Uterus (tissue), 4 donors: Measurements from ENCODE around the gene TRAPPC14. TPM values are rescaled to one million over a fixed set of nuclear protein-coding genes. Genes with fewer than 3 reads are reported as not detected.
A peak's percentile ranks its signal among the peaks of the same experiment; 100 is the strongest.

Experiments
- DNase-seq, 2 donors: peaks; one replicate each; pipeline ENCODE4 v3.0.0-alpha.2; 2019 to 2020
- H3K27ac ChIP-seq, 2 donors: fragments of 200-600 bp; sonication (generic); 1 replicate in 1 of 2; 2 replicates in 1 of 2; pipeline ENCODE4 v1.5.1; 2016 to 2018
- H3K27me3 ChIP-seq, 2 donors: fragments of 200-600 bp; sonication (generic); one replicate each; pipeline ENCODE4 v1.5.1; 2018 to 2019; ENCODE audit warnings: control low read depth in 1 of 2
- H3K36me3 ChIP-seq, 2 donors: fragments of 200-600 bp; sonication (generic); one replicate each; pipeline ENCODE4 v1.5.1; 2019; ENCODE audit warnings: control low read depth in 1 of 2
- H3K4me1 ChIP-seq, 2 donors: fragments of 200-600 bp; sonication (generic); one replicate each; pipeline ENCODE4 v1.5.1; 2018 to 2019; ENCODE audit warnings: control low read depth in 1 of 2
- H3K4me3 ChIP-seq, 2 donors: fragments of 200-600 bp; sonication (generic); 1 replicate in 1 of 2; 2 replicates in 1 of 2; pipeline ENCODE4 v1.5.1; 2018 to 2019; ENCODE audit warnings: mild to moderate bottlenecking in 1 of 2
- H3K9me3 ChIP-seq, 2 donors: fragments of 200-600 bp; sonication (generic); one replicate each; pipeline ENCODE4 v1.5.1; 2019; ENCODE audit warnings: control low read depth in 1 of 2
- POLR2A ChIP-seq, 2 donors: fragments of 450-650 bp; IDR thresholded peaks; one replicate each; pipeline ENCODE4 v1.6.1; 2016; ENCODE audit warnings: antibody characterized with exemption in 2 of 2, mild to moderate bottlenecking in 1 of 2, moderate library complexity in 1 of 2
- intact Hi-C: fragments of 100-400 bp; cut with DNase I; formaldehyde crosslinking; loops from one replicate; pipeline ENCODE4 v1.15.1; 2023; ENCODE audit warnings: low total_unique reads
- total RNA-seq, 4 donors: library from RNA; depleted of rRNA in 3 of 4; stranded (reverse); fragments of >200 nt in 3 of 4; gene quantifications; one replicate each; pipeline versions ENCODE4 v1.1.0 to v1.2.4, GENCODE V29; 2014 to 2023
- TF ChIP-seq, protein P1 (sequence below), 4 experiments: fragments of 200-600 bp in 2 of 4; fragments of 450-650 bp in 2 of 4; sonication (generic) in 2 of 4; IDR thresholded peaks; one replicate each; pipeline ENCODE4 v1.5.1; 2016 to 2019; ENCODE audit warnings: antibody characterized with exemption in 4 of 4, mild to moderate bottlenecking in 2 of 4, moderate library complexity in 1 of 4
- donor health status: DM: yes; HTN: yes; CAD: no.

TRAPPC14 gene
- total RNA-seq, 4 donors from 2014 or later: 2.8 to 22.3 (median 5.7) TPM

DNA sequence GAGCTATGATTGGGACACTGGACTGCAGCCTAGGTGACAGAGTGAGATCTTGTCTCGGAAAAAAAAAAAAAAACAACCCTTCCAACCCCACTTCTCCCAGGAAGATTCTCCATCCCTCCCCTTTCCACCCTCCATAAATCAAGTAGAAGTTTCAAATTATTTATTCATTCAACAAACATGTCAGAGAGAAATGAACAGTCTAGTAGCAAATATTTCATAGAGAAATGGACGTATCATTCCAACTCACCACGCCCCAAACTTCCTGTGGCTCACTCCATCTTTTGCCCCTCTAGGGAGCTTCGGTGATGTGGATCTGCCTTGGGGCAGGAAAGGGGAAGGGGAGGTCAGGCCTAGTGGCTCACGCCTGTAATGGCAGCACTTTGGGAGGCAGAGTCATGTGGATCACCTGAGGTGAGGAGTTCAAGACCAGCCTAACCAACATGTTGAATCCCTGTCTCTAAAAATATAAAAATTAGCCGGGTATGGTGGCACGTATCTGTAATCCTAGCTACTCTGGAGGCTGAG is 638 bp upstream of the TRAPPC14 start:
- H3K9me3 ChIP-seq: no peaks in the 10 kb centered on the region
- TF ChIP-seq POLR2A (IDR thresholded peaks at IDR 0.05): no peak
- TF ChIP-seq, protein P1, sequence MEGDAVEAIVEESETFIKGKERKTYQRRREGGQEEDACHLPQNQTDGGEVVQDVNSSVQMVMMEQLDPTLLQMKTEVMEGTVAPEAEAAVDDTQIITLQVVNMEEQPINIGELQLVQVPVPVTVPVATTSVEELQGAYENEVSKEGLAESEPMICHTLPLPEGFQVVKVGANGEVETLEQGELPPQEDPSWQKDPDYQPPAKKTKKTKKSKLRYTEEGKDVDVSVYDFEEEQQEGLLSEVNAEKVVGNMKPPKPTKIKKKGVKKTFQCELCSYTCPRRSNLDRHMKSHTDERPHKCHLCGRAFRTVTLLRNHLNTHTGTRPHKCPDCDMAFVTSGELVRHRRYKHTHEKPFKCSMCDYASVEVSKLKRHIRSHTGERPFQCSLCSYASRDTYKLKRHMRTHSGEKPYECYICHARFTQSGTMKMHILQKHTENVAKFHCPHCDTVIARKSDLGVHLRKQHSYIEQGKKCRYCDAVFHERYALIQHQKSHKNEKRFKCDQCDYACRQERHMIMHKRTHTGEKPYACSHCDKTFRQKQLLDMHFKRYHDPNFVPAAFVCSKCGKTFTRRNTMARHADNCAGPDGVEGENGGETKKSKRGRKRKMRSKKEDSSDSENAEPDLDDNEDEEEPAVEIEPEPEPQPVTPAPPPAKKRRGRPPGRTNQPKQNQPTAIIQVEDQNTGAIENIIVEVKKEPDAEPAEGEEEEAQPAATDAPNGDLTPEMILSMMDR (IDR thresholded peaks at IDR 0.05): no peak
- H3K4me3 ChIP-seq: peak overlapping the region; percentile 46 to 82
- no peaks in the 10 kb centered on the region for H3K36me3 ChIP-seq
- intact Hi-C loops: no loop called here
- H3K4me1 ChIP-seq: peaks cover 0 to 8% of the 10 kb centered on the region in 2 donors
- no peaks in the 10 kb centered on the region for H3K27me3 ChIP-seq
- peak overlapping the region; percentile 76 to 88 for H3K27ac ChIP-seq
- no peak for DNase-seq

DNA sequence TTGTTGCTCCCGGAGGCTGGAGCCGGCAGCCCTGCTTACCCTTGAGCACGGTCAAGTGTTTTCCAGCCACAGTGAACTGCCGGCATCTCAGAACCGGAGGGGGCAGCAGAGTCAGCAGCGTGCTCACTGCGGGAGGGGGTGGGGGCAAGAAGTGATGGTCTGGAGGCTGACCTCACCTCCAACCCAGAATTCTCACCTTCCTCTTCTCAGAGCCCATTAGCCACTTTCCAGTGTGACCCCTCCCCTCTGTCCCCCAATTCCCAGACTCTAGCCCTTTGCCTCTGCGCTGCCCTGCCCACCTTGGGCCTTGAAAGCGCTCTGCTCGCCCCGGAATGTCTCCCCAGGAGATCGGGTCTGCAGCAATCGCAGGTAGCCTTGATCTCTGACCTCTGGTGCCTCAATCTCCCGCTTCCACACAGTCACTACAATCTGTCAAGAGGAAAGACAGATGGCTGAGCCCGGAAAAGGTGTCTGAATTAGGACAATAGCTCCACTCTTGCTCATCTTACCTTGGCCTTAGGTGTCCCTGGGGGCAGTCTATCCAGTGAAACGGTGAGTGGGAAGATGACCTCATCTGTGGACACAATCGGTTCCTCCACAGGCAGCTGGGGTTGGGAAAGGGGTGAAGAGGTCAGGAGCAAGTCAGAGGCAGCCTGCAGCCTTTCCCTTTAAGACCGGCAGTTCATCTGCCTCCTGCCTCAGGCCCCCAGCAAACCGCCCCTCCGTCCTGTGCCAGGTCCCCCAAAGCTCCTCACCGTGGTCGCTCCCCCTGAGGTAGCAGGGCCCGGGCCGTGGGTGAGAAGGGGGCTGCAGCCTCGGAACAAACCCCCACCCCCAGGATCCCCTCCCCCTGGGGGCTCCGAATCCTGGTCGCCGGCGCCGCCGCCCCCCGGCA is 942 bp downstream of the TRAPPC14 start:
- Histone ChIP-seq H3K4me3 (peak overlapping the region; percentile 46 to 82), H3K36me3 (no peaks in the 10 kb centered on the region), H3K9me3 (no peaks in the 10 kb centered on the region), H3K27me3 (no peaks in the 10 kb centered on the region), H3K4me1 (peaks cover 0 to 8% of the 10 kb centered on the region in 2 donors), H3K27ac (peak overlapping the region; percentile 76 to 88)
- DNase-seq: peak; percentile 47 to 70
- no peak for TF ChIP-seq POLR2A (IDR thresholded peaks at IDR 0.05)
- TF ChIP-seq, protein P1 (IDR thresholded peaks at IDR 0.05): no peak
- intact Hi-C loops: no loop called here

DNA sequence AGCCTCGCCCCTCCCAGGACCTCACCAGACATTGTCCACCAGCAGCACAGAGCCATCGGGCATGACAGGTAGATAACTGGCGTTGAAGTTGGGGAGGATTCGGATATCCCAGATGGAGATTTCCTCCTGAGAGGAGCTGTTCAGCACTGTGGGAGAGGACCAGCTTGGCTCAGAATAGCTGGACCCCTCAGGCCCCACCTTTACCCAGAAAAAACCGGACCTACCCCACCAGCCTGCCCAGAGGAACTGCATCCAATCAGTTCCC is 1.5 kb downstream of the TRAPPC14 start:
- Histone ChIP-seq H3K4me3 (no peak overlapping the region), H3K27me3 (no peaks in the 10 kb centered on the region), H3K27ac (peak overlapping the region; percentile 76 to 88), H3K4me1 (peaks cover 0 to 8% of the 10 kb centered on the region in 2 donors), H3K36me3 (no peaks in the 10 kb centered on the region), H3K9me3 (no peaks in the 10 kb centered on the region)
- no peak for DNase-seq
- intact Hi-C loops: no loop called here
- no peak for TF ChIP-seq POLR2A (IDR thresholded peaks at IDR 0.05)
- TF ChIP-seq, protein P1 (IDR thresholded peaks at IDR 0.05): no peak

DNA sequence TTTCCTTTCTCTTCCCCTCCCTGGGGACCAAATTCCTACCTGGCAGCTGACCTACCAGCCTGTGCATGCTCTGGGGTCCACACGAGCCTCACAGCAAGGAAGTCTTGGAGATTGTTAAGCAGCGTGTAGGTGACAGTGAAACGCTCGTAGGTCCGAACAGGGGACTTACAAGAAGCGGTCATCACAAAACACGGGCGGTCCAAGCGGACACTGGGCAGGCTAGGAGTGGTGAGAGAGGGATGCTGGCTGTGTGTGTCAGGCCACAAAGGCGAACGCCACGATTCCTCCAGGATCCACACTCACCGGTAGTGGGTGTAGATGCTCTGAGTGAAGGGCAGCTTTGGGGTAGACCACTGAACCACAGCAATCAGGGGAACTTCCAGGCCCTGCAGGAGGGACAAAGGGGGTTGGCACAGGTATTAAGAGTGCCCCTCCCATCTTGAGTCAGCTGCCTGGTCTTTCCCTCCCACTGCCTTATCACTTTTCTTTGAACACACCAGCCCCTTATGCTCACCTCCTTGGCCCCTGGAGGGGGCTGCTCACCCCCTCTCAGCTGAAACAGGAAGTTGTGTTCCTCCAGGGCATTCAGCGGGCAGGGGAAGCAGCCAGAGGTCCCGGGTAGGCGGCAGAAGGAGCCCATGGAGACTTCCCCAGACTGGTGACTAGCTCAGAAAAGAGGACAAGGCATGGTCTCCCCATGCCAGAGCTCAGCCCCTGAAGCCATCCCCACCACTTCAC is 2.0 kb downstream of the TRAPPC14 start:
- Histone ChIP-seq H3K36me3 (no peaks in the 10 kb centered on the region), H3K9me3 (no peaks in the 10 kb centered on the region)
- intact Hi-C loops: no loop called here

More for the DNA sequence above, 2.0 kb downstream of the TRAPPC14 start:
- no peaks in the 10 kb centered on the region for H3K27me3 ChIP-seq
- no peak overlapping the region for H3K4me3 ChIP-seq
- H3K27ac ChIP-seq: no peak overlapping the region
- no peak for DNase-seq
- TF ChIP-seq, protein P1 (IDR thresholded peaks at IDR 0.05): no peak
- no peak for TF ChIP-seq POLR2A (IDR thresholded peaks at IDR 0.05)
- peaks cover 0 to 8% of the 10 kb centered on the region in 2 donors for H3K4me1 ChIP-seq
